Thyroid gland (tissue), 4 donors: ENCODE measurements around the gene MTERF1. TPM values are rescaled to one million over a fixed set of nuclear protein-coding genes. Genes with fewer than 3 reads are reported as not detected.

Source experiments
- DNase-seq, 2 donors: peaks; one replicate each; pipeline ENCODE4 v3.0.0-alpha.2; 2019
- H3K27ac ChIP-seq, 3 donors: fragments of 200-600 bp; sonication (generic); 1 replicate in 2 of 3; 2 replicates in 1 of 3; pipeline ENCODE4 v1.5.1; 2016 to 2019; ENCODE audit warnings: mild to moderate bottlenecking in 1 of 3, moderate library complexity in 1 of 3
- H3K27me3 ChIP-seq: fragments of 200-600 bp; sonication (generic); one replicate; pipeline ENCODE4 v1.5.1; 2019
- H3K36me3 ChIP-seq, 2 donors: fragments of 200-600 bp; sonication (generic); one replicate each; pipeline ENCODE4 v1.5.1; 2016 to 2019
- H3K4me1 ChIP-seq, 2 donors: fragments of 200-600 bp; sonication (generic); one replicate each; pipeline ENCODE4 v1.5.1; 2017 to 2019
- H3K4me3 ChIP-seq, 3 donors: fragments of 200-600 bp; sonication (generic); replicated peaks in 1 of 3; 1 replicate in 2 of 3; 2 replicates in 1 of 3; pipeline ENCODE4 v1.5.1; 2016; ENCODE audit warnings: mild to moderate bottlenecking in 1 of 3
- H3K9me3 ChIP-seq: fragments of 200-600 bp; sonication (generic); one replicate; pipeline ENCODE4 v1.5.1; 2017
- POLR2A ChIP-seq, 2 donors: fragments of 450-650 bp; IDR thresholded peaks; one replicate each; pipeline ENCODE4 v1.6.1; 2017; ENCODE audit warnings: antibody characterized with exemption in 2 of 2, mild to moderate bottlenecking in 2 of 2, moderate library complexity in 1 of 2
- WGBS, 2 donors: methylation state at CpG; one replicate each; pipeline ENCODE4 v1.1.5; 2017; 5-methylcytosine and 5-hydroxymethylcytosine counted together
- intact Hi-C: fragments of 100-400 bp; cut with DNase I; formaldehyde crosslinking; loops from one replicate; pipeline ENCODE4 v1.15.1; 2023
- total RNA-seq, 4 donors: library from RNA; depleted of rRNA; stranded (reverse); fragments of >200 nt; gene quantifications; one replicate each; pipeline ENCODE4 v1.2.3, GENCODE V29; 2016
- TF ChIP-seq, protein P1 (sequence below), 6 experiments: fragments of 200-600 bp in 3 of 6; fragments of 450-650 bp in 3 of 6; sonication (generic) in 3 of 6; IDR thresholded peaks; one replicate each; pipeline ENCODE4 v1.5.1; 2016 to 2019; ENCODE audit warnings: antibody characterized with exemption in 6 of 6, mild to moderate bottlenecking in 2 of 6, inconsistent platforms in 1 of 6, moderate library complexity in 1 of 6

The MTERF1 gene
- total RNA-seq, 4 donors from 2014 or later, result 13.0 to 27.7 (median 21.5) TPM

DNA sequence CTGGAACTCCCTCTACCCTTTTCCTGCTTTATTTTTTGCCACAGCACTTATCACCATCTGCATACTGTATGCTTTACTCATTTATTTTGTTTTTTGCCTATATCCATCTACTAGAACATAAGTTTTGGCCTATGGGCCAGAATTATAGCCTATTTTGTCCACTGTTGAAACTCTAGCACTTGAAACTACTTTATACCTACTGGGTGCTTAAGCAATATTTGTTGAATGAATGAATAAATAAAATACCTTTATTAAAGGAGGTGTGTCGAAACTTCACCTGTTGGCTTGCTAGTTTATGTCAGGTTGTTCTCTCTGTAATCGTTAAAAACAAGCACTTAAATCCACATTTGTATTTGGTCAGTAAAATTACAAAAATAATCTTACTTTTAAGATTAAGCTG lies 53.3 kb downstream of the MTERF1 start:
- intact Hi-C loops, result no loop called here
- H3K4me3 ChIP-seq, result no peak overlapping the region
- no peak overlapping the region for H3K27ac ChIP-seq
- no peaks in the 10 kb centered on the region for H3K4me1 ChIP-seq
- H3K9me3 ChIP-seq, result no peaks in the 10 kb centered on the region
- 95 to 97% methylated on average over 2 of the region's 2 CpGs for WGBS, 2 donors
- H3K36me3 ChIP-seq, result no peaks in the 10 kb centered on the region
- no peak for DNase-seq
- H3K27me3 ChIP-seq, result no peaks in the 10 kb centered on the region
- no peak for TF ChIP-seq POLR2A (IDR thresholded peaks at IDR 0.05)
- TF ChIP-seq, protein P1, sequence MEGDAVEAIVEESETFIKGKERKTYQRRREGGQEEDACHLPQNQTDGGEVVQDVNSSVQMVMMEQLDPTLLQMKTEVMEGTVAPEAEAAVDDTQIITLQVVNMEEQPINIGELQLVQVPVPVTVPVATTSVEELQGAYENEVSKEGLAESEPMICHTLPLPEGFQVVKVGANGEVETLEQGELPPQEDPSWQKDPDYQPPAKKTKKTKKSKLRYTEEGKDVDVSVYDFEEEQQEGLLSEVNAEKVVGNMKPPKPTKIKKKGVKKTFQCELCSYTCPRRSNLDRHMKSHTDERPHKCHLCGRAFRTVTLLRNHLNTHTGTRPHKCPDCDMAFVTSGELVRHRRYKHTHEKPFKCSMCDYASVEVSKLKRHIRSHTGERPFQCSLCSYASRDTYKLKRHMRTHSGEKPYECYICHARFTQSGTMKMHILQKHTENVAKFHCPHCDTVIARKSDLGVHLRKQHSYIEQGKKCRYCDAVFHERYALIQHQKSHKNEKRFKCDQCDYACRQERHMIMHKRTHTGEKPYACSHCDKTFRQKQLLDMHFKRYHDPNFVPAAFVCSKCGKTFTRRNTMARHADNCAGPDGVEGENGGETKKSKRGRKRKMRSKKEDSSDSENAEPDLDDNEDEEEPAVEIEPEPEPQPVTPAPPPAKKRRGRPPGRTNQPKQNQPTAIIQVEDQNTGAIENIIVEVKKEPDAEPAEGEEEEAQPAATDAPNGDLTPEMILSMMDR (IDR thresholded peaks at IDR 0.05), result no peak

DNA sequence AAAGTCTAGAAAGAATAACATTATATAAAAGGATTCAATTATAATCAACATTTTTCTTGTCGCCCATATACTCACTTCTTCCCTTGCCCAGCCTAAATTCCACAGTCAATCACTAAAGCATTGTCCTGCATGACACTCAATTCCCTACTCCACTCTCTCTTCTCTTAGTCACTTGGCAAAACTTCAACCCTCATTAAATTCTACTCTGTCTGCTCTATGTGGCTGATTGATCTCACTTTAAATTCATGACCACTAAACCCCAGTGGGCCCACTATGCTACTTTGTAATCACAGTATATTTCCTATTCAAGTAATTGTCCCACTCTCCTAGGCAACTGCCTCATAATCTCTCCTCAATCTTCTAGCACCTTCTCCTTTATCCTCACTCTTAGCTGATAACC lies 54.1 kb downstream of the MTERF1 start:
- no peak for TF ChIP-seq POLR2A (IDR thresholded peaks at IDR 0.05)
- TF ChIP-seq, protein P1 (IDR thresholded peaks at IDR 0.05), result no peak
- Histone ChIP-seq H3K4me3 (no peak overlapping the region), H3K27me3 (no peaks in the 10 kb centered on the region), H3K36me3 (no peaks in the 10 kb centered on the region), H3K27ac (no peak overlapping the region), H3K4me1 (no peaks in the 10 kb centered on the region), H3K9me3 (no peaks in the 10 kb centered on the region)
- intact Hi-C loops, result no loop called here
- WGBS, 2 donors, result 77 to 98% methylated on average over 1 of the region's 1 CpG
- DNase-seq, result no peak

DNA sequence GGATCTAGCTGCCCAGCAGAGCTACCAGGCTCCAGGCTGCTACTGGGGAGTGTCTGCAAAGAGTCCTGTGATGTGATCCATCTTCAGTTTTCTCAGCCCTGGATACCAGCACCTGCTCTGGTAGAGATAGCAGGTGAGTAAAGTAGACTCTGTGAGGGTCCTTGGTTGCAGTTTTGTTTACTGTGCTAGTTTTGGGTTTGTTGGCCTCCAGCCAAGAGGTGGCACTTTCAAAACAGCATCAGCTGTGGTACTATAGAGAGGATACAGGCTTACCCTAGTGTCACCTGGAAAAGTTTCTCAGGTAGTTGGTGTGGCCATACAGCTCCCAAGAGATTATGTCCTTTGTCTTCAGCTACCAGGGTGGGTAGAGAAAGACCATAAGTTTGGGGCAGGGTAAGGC lies 56.3 kb downstream of the MTERF1 start:
- intact Hi-C loops, result no loop called here

More for the DNA sequence above, 56.3 kb downstream of the MTERF1 start:
- no peaks in the 10 kb centered on the region for H3K4me1 ChIP-seq
- no peak for TF ChIP-seq POLR2A (IDR thresholded peaks at IDR 0.05)
- TF ChIP-seq, protein P1 (IDR thresholded peaks at IDR 0.05), result no peak
- no peaks in the 10 kb centered on the region for H3K27me3 ChIP-seq
- no peaks in the 10 kb centered on the region for H3K36me3 ChIP-seq
- DNase-seq, result no peak
- H3K4me3 ChIP-seq, result no peak overlapping the region
- H3K9me3 ChIP-seq, result no peaks in the 10 kb centered on the region
- H3K27ac ChIP-seq, result no peak overlapping the region

Other genes with a start within 250 kb of the MTERF1 start
- gene AKAP9, start 60.2 kb upstream of the MTERF1 start, total RNA-seq, result 100 to 1,000 TPM in 3 of 4 donors, 10 to 100 TPM in 1; 91.1 to 150 (median 124) TPM